Measurements from ENCODE around the gene TMEM119.

TMEM119 gene

GRCh38 chr12:108640802-108641445 lies 43.0 kb upstream of the TMEM119 start:
- Histone ChIP-seq H3K27ac (no peak overlapping the region), H3K4me3 (ENCODE audit: low read depth, low read length) (no peak overlapping the region), H2AFZ (no peak overlapping the region), H3K9ac (no peak overlapping the region), H3K36me3 (ENCODE audit: control insufficient read depth, insufficient read depth, low read length) (no peaks in the 10 kb centered on the region), H3K4me1 (peaks cover 9% of the 10 kb centered on the region), H3K27me3 (ENCODE audit: control insufficient read depth, insufficient read depth, low read length) (no peaks in the 10 kb centered on the region), H3K4me2 (ENCODE audit: low read length) (no peak overlapping the region), H3K79me2 (no peaks in the 10 kb centered on the region), H3K9me3 (ENCODE audit: control insufficient read depth, low read length) (no peaks in the 10 kb centered on the region)
- TF ChIP-seq, protein P1, sequence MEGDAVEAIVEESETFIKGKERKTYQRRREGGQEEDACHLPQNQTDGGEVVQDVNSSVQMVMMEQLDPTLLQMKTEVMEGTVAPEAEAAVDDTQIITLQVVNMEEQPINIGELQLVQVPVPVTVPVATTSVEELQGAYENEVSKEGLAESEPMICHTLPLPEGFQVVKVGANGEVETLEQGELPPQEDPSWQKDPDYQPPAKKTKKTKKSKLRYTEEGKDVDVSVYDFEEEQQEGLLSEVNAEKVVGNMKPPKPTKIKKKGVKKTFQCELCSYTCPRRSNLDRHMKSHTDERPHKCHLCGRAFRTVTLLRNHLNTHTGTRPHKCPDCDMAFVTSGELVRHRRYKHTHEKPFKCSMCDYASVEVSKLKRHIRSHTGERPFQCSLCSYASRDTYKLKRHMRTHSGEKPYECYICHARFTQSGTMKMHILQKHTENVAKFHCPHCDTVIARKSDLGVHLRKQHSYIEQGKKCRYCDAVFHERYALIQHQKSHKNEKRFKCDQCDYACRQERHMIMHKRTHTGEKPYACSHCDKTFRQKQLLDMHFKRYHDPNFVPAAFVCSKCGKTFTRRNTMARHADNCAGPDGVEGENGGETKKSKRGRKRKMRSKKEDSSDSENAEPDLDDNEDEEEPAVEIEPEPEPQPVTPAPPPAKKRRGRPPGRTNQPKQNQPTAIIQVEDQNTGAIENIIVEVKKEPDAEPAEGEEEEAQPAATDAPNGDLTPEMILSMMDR (IDR thresholded peaks at IDR 0.05), result no peak

- no peak overlapping the region for H2AFZ ChIP-seq
- no peak overlapping the region for H3K4me3 ChIP-seq (ENCODE audit: low read depth, low read length)
- H3K4me1 ChIP-seq, result peaks cover 4% of the 10 kb centered on the region
- no peak overlapping the region for H3K27ac ChIP-seq
- H3K9me3 ChIP-seq (ENCODE audit: control insufficient read depth, low read length), result no peaks in the 10 kb centered on the region
- H3K27me3 ChIP-seq (ENCODE audit: control insufficient read depth, insufficient read depth, low read length), result no peaks in the 10 kb centered on the region
- H3K9ac ChIP-seq, result no peak overlapping the region
- H3K36me3 ChIP-seq (ENCODE audit: control insufficient read depth, insufficient read depth, low read length), result no peaks in the 10 kb centered on the region
- no peaks in the 10 kb centered on the region for H3K79me2 ChIP-seq
- H3K4me2 ChIP-seq (ENCODE audit: low read length), result no peak overlapping the region
- TF ChIP-seq, protein P1 (IDR thresholded peaks at IDR 0.05), result no peak
These were observed 41.3 kb upstream of the TMEM119 start for GRCh38 chr12:108638997-108639822.

GRCh38 chr12:108638141-108638827 lies 40.4 kb upstream of the TMEM119 start:
- Histone ChIP-seq H3K27ac (no peak overlapping the region), H3K4me3 (ENCODE audit: low read depth, low read length) (no peak overlapping the region), H3K36me3 (ENCODE audit: control insufficient read depth, insufficient read depth, low read length) (no peaks in the 10 kb centered on the region), H2AFZ (no peak overlapping the region), H3K9ac (no peak overlapping the region), H3K4me2 (ENCODE audit: low read length) (no peak overlapping the region), H3K27me3 (ENCODE audit: control insufficient read depth, insufficient read depth, low read length) (no peaks in the 10 kb centered on the region), H3K79me2 (no peaks in the 10 kb centered on the region), H3K9me3 (ENCODE audit: control insufficient read depth, low read length) (no peaks in the 10 kb centered on the region), H3K4me1 (peaks cover 3% of the 10 kb centered on the region)
- TF ChIP-seq, protein P1 (IDR thresholded peaks at IDR 0.05), result no peak

DNA sequence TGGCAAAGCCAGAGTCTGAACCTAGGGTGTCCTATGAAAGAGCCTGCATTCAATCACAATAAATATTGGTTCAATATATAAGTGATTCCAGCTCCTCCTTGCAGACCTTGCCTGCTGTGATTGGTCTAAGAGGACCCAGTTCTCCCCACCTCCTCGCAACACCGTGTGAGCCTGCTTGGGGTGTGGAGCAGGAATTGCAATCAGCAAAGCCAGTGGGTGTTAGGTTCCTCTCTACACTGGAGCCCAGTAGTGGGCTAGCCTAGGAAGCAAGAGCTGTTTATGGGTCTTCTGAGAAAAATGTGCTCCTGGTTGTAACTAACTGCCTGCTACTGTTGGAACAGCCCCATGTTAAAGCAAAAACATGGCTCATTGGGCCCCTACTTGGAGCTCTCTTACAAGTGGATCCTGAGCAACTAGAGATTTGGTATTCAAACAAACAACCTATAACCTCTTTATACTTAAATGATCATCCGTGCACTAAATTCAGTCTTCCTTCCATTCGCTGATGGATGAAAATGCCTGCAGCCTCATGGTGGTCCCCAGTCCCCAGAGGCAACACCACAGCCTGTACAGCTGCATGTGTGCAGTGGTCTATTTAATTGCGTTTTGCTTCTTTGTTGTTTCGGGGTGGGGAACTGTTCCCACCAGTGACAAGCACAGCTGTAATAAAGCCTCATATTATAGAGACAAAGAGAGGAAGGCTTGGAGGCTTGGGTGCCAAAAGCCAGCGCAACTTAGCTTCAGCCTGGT lies 39.5 kb upstream of the TMEM119 start:
- no peak overlapping the region for H3K4me2 ChIP-seq (ENCODE audit: low read length)
- H3K4me3 ChIP-seq (ENCODE audit: low read depth, low read length), result no peak overlapping the region
- no peak overlapping the region for H3K9ac ChIP-seq
- no peak overlapping the region for H3K27ac ChIP-seq
- H3K9me3 ChIP-seq (ENCODE audit: control insufficient read depth, low read length), result no peaks in the 10 kb centered on the region
- no peaks in the 10 kb centered on the region for H3K4me1 ChIP-seq
- H3K27me3 ChIP-seq (ENCODE audit: control insufficient read depth, insufficient read depth, low read length), result no peaks in the 10 kb centered on the region
- no peaks in the 10 kb centered on the region for H3K36me3 ChIP-seq (ENCODE audit: control insufficient read depth, insufficient read depth, low read length)
- TF ChIP-seq, protein P1 (IDR thresholded peaks at IDR 0.05), result no peak
- H2AFZ ChIP-seq, result no peak overlapping the region
- no peaks in the 10 kb centered on the region for H3K79me2 ChIP-seq
